IgD-negative memory B cell (primary cell): Measurements from ENCODE around the gene NBPF12. TPM values are rescaled to one million over a fixed set of nuclear protein-coding genes. Genes with fewer than 3 reads are reported as not detected.
"Not testable (repeated sequence)": the region's sequence is repeated elsewhere in the genome, so short reads cannot be mapped to it uniquely, and the experiment has no call there.

Experiments
- H3K27ac Mint-ChIP-seq, 3 donors: one replicate each; pipeline ENCODE4 v1.8.0; 2020 to 2022; ENCODE audit warnings: mild to moderate bottlenecking in 3 of 3, mixed read lengths in 3 of 3, moderate library complexity in 1 of 3
- H3K27me3 Mint-ChIP-seq: one replicate; pipeline ENCODE4 v1.8.0; 2021; ENCODE audit warnings: mixed read lengths
- H3K36me3 Mint-ChIP-seq: one replicate; pipeline ENCODE4 v1.8.0; 2020; ENCODE audit warnings: mild to moderate bottlenecking, mixed read lengths
- H3K4me1 Mint-ChIP-seq, 3 donors: one replicate each; pipeline ENCODE4 v1.8.0; 2020 to 2022; ENCODE audit warnings: mixed read lengths in 3 of 3, mild to moderate bottlenecking in 1 of 3
- H3K4me3 Mint-ChIP-seq, 4 donors: one replicate each; pipeline ENCODE4 v1.8.0; 2020 to 2022; ENCODE audit warnings: mild to moderate bottlenecking in 4 of 4, mixed read lengths in 4 of 4, moderate library complexity in 3 of 4
- H3K9me3 Mint-ChIP-seq, 3 donors: one replicate each; pipeline ENCODE4 v1.8.0; 2020 to 2021; ENCODE audit warnings: mixed read lengths in 3 of 3, mild to moderate bottlenecking in 1 of 3
- polyA plus RNA-seq: library from polyadenylated mRNA; unstranded; fragments of 300-500 nt; fragmentation: Illumina TruSeq; gene quantifications from one replicate; pipeline ENCODE4 v1.2.3, GENCODE V29; 2021

NBPF12 gene
- polyA plus RNA-seq, 1 donor from 2014 or later: 10.2 TPM

DNA sequence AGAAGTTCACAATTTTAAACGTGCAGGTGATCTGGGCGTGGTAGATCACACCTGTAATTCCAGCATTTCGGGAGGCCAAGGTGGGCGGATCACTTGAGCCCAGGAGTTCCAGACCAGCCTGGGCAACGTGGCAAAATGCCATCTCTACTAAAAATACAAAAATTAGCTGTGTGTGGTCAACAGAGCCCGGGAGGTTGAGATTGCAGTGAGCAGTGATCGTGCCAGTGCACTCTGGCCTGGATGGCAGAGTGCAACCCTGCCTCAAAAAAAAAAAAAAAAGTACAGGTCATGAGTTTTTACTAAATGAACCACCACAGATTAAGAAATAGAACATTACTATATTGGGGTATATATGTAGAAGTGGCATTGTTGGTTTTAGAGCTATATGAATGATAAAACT lies 2.2 kb downstream of the NBPF12 start:
- not testable (repeated sequence) for H3K27me3 Mint-ChIP-seq, H3K36me3 Mint-ChIP-seq, H3K9me3 Mint-ChIP-seq, H3K4me1 Mint-ChIP-seq
- peak overlapping the region in 1 of 3 donors; percentile 17 for H3K27ac Mint-ChIP-seq
- H3K4me3 Mint-ChIP-seq: peak overlapping the region in 2 of 4 donors; percentile 54 to 100

DNA sequence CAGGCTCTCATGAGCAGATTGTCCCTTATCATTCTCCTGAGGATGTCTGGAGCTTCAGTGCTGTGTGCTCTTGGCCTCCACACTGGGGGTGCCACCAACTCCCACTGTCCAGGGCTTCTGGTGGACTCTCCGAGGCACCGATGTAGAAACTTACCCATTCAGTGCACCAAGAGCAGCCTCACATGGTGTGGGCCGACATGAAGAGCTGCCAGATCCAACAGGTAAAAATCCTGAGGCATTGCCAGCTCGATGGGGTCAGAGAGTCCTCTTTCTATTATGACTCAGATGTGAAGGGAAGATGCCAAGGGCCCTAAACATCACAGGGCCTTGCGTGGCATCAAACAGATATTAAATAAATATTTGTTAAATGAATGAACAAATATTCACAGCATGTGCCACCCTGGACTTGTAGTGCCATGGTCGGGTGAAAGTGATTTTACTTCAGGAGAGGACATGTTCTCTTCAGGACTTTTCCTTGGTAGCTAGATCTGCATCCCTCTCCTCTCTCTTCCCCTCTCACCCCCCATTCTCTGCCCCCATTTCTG lies 5.3 kb downstream of the NBPF12 start:
- H3K36me3 Mint-ChIP-seq, H3K27me3 Mint-ChIP-seq, H3K27ac Mint-ChIP-seq, H3K9me3 Mint-ChIP-seq, H3K4me3 Mint-ChIP-seq, H3K4me1 Mint-ChIP-seq: not testable (repeated sequence)

GRCh38 chr1:146948127-146948526 lies 10.0 kb downstream of the NBPF12 start:
- not testable (repeated sequence) for H3K4me1 Mint-ChIP-seq, H3K9me3 Mint-ChIP-seq, H3K27me3 Mint-ChIP-seq, H3K36me3 Mint-ChIP-seq, H3K4me3 Mint-ChIP-seq
- H3K27ac Mint-ChIP-seq: peak overlapping the region in 1 of 3 donors; percentile 31

DNA sequence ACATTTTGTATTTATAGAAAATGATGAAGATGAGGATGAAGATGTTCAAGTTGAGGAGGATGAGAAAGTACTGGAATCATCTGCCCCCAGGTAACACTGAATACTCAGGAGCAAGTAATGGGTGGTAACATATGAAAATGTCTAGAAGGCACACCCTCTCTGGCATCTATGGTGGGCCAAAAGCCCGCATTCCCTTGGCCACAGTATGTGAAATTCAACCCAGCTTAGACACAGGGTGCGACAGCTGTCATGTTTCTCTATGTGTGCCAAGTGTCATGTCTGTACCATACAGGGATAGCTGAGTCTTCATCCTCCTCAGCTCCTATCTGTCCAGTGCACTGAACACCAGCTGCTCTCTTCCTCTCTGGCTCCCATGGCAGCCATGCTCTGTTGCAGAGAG lies 26.2 kb downstream of the NBPF12 start:
- H3K4me1 Mint-ChIP-seq, H3K27ac Mint-ChIP-seq, H3K4me3 Mint-ChIP-seq, H3K27me3 Mint-ChIP-seq, H3K36me3 Mint-ChIP-seq, H3K9me3 Mint-ChIP-seq: not testable (repeated sequence)

DNA sequence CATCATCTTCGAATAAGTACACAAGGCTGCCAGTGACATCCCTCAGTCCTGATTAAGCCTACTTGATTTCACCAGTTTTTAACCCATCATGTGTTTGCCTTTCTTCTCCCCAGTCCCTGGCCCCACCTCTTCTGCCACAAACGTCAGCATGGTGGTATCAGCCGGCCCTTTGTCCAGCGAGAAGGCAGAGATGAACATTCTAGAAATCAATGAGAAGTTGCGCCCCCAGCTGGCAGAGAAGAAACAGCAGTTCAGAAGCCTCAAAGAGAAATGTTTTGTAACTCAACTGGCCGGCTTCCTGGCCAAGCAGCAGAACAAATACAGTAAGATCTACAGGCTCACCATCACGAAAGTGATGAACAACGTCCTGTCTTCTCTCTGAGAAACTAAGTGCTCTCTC lies 28.2 kb downstream of the NBPF12 start:
- not testable (repeated sequence) for H3K27me3 Mint-ChIP-seq, H3K4me3 Mint-ChIP-seq, H3K36me3 Mint-ChIP-seq, H3K27ac Mint-ChIP-seq, H3K4me1 Mint-ChIP-seq, H3K9me3 Mint-ChIP-seq

GRCh38 chr1:146970656-146971055 lies 32.5 kb downstream of the NBPF12 start:
- H3K36me3 Mint-ChIP-seq, H3K27ac Mint-ChIP-seq, H3K9me3 Mint-ChIP-seq, H3K27me3 Mint-ChIP-seq, H3K4me1 Mint-ChIP-seq, H3K4me3 Mint-ChIP-seq: not testable (repeated sequence)

DNA sequence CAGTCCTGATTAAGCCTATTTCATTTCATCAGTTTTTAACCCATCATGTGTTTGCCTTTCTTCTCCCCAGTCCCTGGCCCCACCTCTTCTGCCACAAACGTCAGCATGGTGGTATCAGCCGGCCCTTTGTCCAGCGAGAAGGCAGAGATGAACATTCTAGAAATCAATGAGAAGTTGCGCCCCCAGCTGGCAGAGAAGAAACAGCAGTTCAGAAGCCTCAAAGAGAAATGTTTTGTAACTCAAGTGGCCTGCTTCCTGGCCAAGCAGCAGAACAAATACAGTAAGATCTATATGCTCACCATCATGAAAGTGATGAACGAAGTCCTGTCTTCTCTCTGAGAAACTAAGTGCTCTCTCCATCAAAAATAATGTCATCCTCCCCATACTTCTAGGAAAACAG lies 34.6 kb downstream of the NBPF12 start:
- not testable (repeated sequence) for H3K27ac Mint-ChIP-seq, H3K36me3 Mint-ChIP-seq, H3K9me3 Mint-ChIP-seq, H3K4me1 Mint-ChIP-seq, H3K4me3 Mint-ChIP-seq, H3K27me3 Mint-ChIP-seq

- not testable (repeated sequence) for H3K4me1 Mint-ChIP-seq, H3K36me3 Mint-ChIP-seq, H3K4me3 Mint-ChIP-seq, H3K27me3 Mint-ChIP-seq, H3K27ac Mint-ChIP-seq, H3K9me3 Mint-ChIP-seq
These were observed 47.7 kb downstream of the NBPF12 start for GRCh38 chr1:146985855-146986254.

DNA sequence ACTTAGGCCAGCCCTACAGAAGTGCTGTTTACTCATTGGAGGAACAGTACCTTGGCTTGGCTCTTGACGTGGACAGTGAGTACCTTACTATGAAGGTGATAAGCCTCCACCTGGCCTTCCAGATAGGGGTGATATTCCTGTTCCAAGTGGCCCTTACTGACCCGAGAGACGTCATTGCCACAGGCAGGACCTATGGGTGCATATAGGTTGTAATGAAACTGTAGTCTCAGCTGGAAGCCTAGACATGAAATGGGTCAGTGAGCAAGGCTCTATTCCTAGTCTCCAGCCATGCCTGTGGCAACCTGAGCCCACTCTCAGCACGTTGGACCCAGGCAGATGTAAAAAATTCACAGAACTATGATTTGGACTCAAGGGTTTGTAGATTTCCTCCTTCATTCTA lies 48.3 kb downstream of the NBPF12 start:
- H3K27ac Mint-ChIP-seq, H3K9me3 Mint-ChIP-seq, H3K36me3 Mint-ChIP-seq, H3K27me3 Mint-ChIP-seq, H3K4me3 Mint-ChIP-seq, H3K4me1 Mint-ChIP-seq: not testable (repeated sequence)

GRCh38 chr1:146987502-146987901 lies 49.4 kb downstream of the NBPF12 start:
- H3K4me3 Mint-ChIP-seq: peak overlapping the region in 1 of 4 donors; percentile 37
- H3K27ac Mint-ChIP-seq, H3K27me3 Mint-ChIP-seq, H3K9me3 Mint-ChIP-seq, H3K4me1 Mint-ChIP-seq, H3K36me3 Mint-ChIP-seq: not testable (repeated sequence)

GRCh38 chr1:146989455-146989854 lies 51.3 kb downstream of the NBPF12 start:
- not testable (repeated sequence) for H3K9me3 Mint-ChIP-seq, H3K27me3 Mint-ChIP-seq, H3K36me3 Mint-ChIP-seq, H3K4me1 Mint-ChIP-seq, H3K4me3 Mint-ChIP-seq, H3K27ac Mint-ChIP-seq

GRCh38 chr1:147008495-147008894 lies 70.4 kb downstream of the NBPF12 start:
- H3K27me3 Mint-ChIP-seq, H3K4me1 Mint-ChIP-seq, H3K36me3 Mint-ChIP-seq, H3K27ac Mint-ChIP-seq, H3K4me3 Mint-ChIP-seq: not testable (repeated sequence)
- H3K9me3 Mint-ChIP-seq: peaks cover 0 to 19% (median 0%) of the 10 kb centered on the region in 3 donors

DNA sequence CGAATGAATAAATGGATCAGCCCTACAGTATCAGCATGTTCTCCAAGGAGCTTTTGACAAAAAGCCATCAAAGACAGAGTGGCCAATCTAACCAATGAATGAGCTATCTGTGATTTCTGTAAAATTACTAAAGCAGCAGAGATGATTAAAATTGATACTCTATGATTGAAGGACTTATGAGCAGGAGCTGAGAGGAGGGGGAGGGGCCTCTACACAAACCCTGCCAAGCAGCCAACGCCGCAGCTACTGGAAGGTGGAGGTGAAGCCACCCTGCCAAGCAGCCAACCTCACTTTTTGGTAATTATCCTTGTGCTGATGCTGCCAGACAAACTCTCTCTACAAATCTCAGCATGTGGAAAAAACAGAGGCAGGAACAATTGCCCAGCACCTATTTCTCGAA lies 88.9 kb downstream of the NBPF12 start:
- not testable (repeated sequence) for H3K4me3 Mint-ChIP-seq, H3K36me3 Mint-ChIP-seq, H3K9me3 Mint-ChIP-seq, H3K4me1 Mint-ChIP-seq, H3K27me3 Mint-ChIP-seq, H3K27ac Mint-ChIP-seq

- not testable (repeated sequence) for H3K4me3 Mint-ChIP-seq, H3K27ac Mint-ChIP-seq, H3K36me3 Mint-ChIP-seq, H3K4me1 Mint-ChIP-seq, H3K9me3 Mint-ChIP-seq
- H3K27me3 Mint-ChIP-seq: peaks cover 10% of the 10 kb centered on the region
These were observed 92.0 kb downstream of the NBPF12 start for GRCh38 chr1:147030066-147030653.

DNA sequence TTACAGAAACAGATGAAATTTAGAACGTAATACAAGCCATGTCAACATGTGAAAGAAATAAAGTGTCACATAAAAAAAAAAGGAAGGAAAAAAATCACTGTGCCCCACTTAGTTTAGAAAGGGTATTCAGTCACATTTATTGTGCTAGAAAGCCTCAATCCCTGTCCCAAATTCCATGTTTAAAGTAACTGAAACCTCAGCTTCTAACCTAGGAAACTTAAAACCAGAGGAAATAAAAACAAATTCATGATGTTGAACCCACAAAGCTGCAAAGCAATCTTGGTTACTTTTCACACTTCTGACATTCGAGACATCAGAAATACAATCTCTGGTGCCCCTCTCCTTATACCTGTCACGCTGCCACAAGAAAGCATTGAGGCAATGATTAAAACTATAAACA lies 101.8 kb downstream of the NBPF12 start:
- Mint-ChIP-seq H3K4me3 (no peak overlapping the region), H3K27ac (peak overlapping the region in 1 of 3 donors; percentile 76), H3K9me3 (no peaks in the 10 kb centered on the region), H3K27me3 (peaks cover 3% of the 10 kb centered on the region), H3K4me1 (peaks cover 12 to 25% (median 13%) of the 10 kb centered on the region in 3 donors), H3K36me3 (no peaks in the 10 kb centered on the region)

DNA sequence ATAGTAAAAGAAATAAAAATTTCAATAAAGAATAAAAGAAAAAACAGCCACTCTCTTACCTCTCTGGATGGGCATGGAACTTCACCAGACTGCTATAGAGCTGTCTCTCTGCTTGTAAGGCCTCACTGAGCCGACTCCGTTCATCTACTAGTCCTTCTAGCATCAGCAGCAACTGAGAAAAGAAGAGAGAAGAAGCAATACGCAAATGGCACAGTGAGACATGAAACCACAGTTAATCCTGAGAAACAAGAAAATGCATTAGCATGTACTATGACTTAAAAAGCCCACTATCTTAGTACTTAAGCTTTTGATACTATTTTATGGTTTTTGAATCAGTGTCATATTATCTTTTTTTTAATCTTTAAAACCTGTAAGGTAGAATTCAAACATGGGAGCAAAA lies 104.8 kb downstream of the NBPF12 start:
- Mint-ChIP-seq H3K4me1 (peaks cover 21 to 44% (median 30%) of the 10 kb centered on the region in 3 donors), H3K4me3 (peak overlapping the region in 2 of 4 donors; percentile 68 to 70), H3K27ac (peak overlapping the region in 1 of 3 donors; percentile 84)
- H3K27me3 Mint-ChIP-seq, H3K36me3 Mint-ChIP-seq, H3K9me3 Mint-ChIP-seq: not testable (repeated sequence)

- Mint-ChIP-seq H3K4me3 (peak overlapping the region in 1 of 4 donors; percentile 49), H3K4me1 (peaks cover 24 to 53% (median 38%) of the 10 kb centered on the region in 3 donors)
- not testable (repeated sequence) for H3K36me3 Mint-ChIP-seq, H3K27ac Mint-ChIP-seq, H3K9me3 Mint-ChIP-seq, H3K27me3 Mint-ChIP-seq
These were observed 106.4 kb downstream of the NBPF12 start for GRCh38 chr1:147044511-147044910.
